Measurements from ENCODE around the gene TPRA1. TPM values are rescaled to one million over a fixed set of nuclear protein-coding genes. Genes with fewer than 3 reads are reported as not detected.

The TPRA1 gene
- total RNA-seq, 1 experiment from 2014 or later = 20.0 TPM

GRCh38 chr3:127640042-127640355 is 49.5 kb upstream of the TPRA1 start:
- H3K79me2 ChIP-seq (ENCODE audit: insufficient read depth, low read length) = no peaks in the 10 kb centered on the region
- Mint-ChIP-seq H3K36me3 (ENCODE audit: insufficient read depth in 1 of 3, low read depth in 3 of 3) (peaks cover 5 to 11% (median 10%) of the 10 kb centered on the region in 3 experiments; a peak in 4 of 7 replicates), H3K4me3 (no peak overlapping the region), H3K4me1 (peaks cover 10 to 13% of the 10 kb centered on the region in 2 experiments), H3K27ac (no peak overlapping the region), H3K27me3 (ENCODE audit: low read depth) (no peaks in the 10 kb centered on the region), H3K9me3 (no peaks in the 10 kb centered on the region)
- H3K23ac ChIP-seq (ENCODE audit: insufficient read length, low read depth, low read length) = no peak overlapping the region
- no peak for TF ChIP-seq CTCF (conservative IDR thresholded peaks at IDR 0.05)
- H3K9me3 ChIP-seq (ENCODE audit: control insufficient read depth, low read depth, low read length) = no peaks in the 10 kb centered on the region
- H2BK15ac ChIP-seq (ENCODE audit: low read depth, low read length) = no peak overlapping the region
- no peak overlapping the region for H4K8ac ChIP-seq (replicated peaks; ENCODE audit: insufficient read length, low read depth, low read length)
- peaks cover 2% of the 10 kb centered on the region; the same call in 1 of the 2 replicates for H3K4me1 ChIP-seq (ENCODE audit: insufficient read depth, low read length)
- H3T11ph ChIP-seq (ENCODE audit: low read length) = no peak overlapping the region
- no peak overlapping the region for H4K91ac ChIP-seq (ENCODE audit: insufficient read length, low read depth, low read length)
- H4K20me1 ChIP-seq (ENCODE audit: control insufficient read depth, insufficient read depth, insufficient read length) = no peaks in the 10 kb centered on the region
- no peak overlapping the region for H3K4me2 ChIP-seq (ENCODE audit: insufficient read depth, insufficient read length, low read length)
- no peaks in the 10 kb centered on the region for H3K23me2 ChIP-seq (ENCODE audit: insufficient read length, low read depth, low read length, poor library complexity, severe bottlenecking)
- no peak overlapping the region for H2AFZ ChIP-seq (ENCODE audit: low read length)
- no peak overlapping the region for H2BK120ac ChIP-seq (ENCODE audit: low read depth, low read length, poor library complexity, severe bottlenecking)
- H3K56ac ChIP-seq (ENCODE audit: insufficient read length, low read depth, low read length) = no peak overlapping the region
- H3K4ac ChIP-seq (ENCODE audit: low read depth, low read length) = no peak overlapping the region
- no peak overlapping the region for H2AK5ac ChIP-seq (ENCODE audit: insufficient read length, low read length)
- no peaks in the 10 kb centered on the region for H3K79me1 ChIP-seq (ENCODE audit: insufficient read depth, low read depth, low read length, poor library complexity, severe bottlenecking)
- no peaks in the 10 kb centered on the region for H3K27me3 ChIP-seq (ENCODE audit: insufficient read depth, low read length)
- no CpG with 5 or more reads among the region's 3 CpGs for WGBS (ENCODE audit: extremely low coverage, insufficient read length, low lambda C conversion rate)
- H2BK5ac ChIP-seq (ENCODE audit: insufficient read length, low read length) = no peak overlapping the region
- H2BK20ac ChIP-seq (ENCODE audit: low read depth, low read length, poor library complexity, severe bottlenecking) = no peak overlapping the region
- H2BK12ac ChIP-seq (ENCODE audit: insufficient read length, low read depth, low read length) = no peak overlapping the region
- DNase-seq = no peak
- H3K9ac ChIP-seq (ENCODE audit: extremely low read depth, insufficient read length, low read length) = no peak overlapping the region
- no peak overlapping the region for H3K27ac ChIP-seq (ENCODE audit: insufficient read length, low read depth, low read length)
- no peak overlapping the region for H3K18ac ChIP-seq (ENCODE audit: insufficient read length, low read depth, low read length)
- H3K14ac ChIP-seq (ENCODE audit: insufficient read depth, low read length) = no peak overlapping the region
- H4K5ac ChIP-seq (ENCODE audit: insufficient read length, low read depth, low read length) = no peak overlapping the region

Data from H9 (cell line).